ENCODE results near the gene GRIA1.

DNA sequence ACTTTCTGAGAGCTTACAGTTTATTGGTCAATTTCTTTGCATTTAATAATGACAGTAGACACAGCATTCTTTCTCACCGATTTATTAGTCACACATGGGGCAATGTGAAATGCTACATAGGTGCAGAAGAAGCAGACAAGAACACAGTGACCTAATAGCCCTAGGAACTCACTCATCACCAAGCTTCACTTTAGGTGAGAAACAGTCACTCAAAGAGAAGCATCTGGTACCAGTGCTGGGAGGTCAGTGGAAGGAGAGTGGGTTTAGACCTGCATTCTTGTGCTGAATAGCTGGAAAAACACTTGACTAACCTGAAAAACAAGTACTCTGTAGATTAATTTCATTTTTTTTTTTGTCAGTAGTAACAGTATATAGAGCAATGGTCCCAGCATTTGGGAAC is 179.6 kb downstream of the GRIA1 start:
- TF ChIP-seq POLR2A (IDR thresholded peaks at IDR 0.05; ENCODE audit: low read depth, low read length) (no peak), RCOR1 (IDR thresholded peaks at IDR 0.05; ENCODE audit: insufficient replicate concordance, low read length) (no peak), BHLHE40 (IDR thresholded peaks at IDR 0.05; ENCODE audit: low read depth, low read length) (no peak)
- TF ChIP-seq, protein P1, sequence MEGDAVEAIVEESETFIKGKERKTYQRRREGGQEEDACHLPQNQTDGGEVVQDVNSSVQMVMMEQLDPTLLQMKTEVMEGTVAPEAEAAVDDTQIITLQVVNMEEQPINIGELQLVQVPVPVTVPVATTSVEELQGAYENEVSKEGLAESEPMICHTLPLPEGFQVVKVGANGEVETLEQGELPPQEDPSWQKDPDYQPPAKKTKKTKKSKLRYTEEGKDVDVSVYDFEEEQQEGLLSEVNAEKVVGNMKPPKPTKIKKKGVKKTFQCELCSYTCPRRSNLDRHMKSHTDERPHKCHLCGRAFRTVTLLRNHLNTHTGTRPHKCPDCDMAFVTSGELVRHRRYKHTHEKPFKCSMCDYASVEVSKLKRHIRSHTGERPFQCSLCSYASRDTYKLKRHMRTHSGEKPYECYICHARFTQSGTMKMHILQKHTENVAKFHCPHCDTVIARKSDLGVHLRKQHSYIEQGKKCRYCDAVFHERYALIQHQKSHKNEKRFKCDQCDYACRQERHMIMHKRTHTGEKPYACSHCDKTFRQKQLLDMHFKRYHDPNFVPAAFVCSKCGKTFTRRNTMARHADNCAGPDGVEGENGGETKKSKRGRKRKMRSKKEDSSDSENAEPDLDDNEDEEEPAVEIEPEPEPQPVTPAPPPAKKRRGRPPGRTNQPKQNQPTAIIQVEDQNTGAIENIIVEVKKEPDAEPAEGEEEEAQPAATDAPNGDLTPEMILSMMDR (conservative IDR thresholded peaks at IDR 0.05; ENCODE audit: low read depth, low read length) = no peak
